Superior temporal gyrus (tissue), 1 donor: ENCODE results near the gene CENPM.

Experiments used
- DNase-seq: peaks from one replicate; pipeline ENCODE4 v3.0.0-alpha.2; 2016; ENCODE audit errors: extremely low spot score

Gene CENPM

DNA sequence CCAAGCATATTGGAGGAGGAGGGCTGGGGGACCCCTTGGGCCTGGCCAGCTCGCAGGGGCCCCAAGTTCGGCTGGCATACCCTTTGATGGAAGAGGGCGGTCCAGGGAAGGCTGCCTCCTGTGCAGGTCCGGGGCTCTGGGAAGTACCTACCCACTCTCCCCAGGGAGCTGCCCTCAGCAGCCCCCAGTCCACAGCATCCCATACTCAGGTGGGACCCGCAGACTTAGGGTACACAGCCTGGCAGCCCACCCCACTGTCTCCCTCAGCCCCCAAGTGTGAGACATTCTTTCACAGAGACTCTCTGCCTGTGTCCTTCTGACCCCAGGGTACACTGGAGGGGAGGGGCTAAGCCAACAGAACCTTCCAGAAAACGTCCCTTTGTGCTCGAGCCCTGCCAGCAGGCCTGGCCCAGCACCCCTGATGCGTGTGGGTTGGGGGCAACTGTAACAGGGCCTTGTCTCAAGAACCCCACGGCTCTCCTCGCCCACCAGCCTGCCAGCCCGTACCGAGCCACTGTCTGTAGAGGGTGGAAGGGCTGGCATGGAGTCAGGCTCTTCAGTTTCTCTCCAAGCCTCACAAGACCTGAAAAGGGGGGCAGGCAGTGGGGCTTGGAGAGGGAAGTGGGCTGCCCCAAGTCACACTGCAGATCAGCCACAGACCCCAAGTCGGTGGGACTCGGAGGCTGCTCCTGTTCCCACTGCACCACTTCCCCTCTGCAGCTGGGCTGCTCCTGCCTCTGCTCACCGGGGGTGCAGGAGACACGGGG is 13.4 kb downstream of the CENPM start:
- DNase-seq, result no peak

DNA sequence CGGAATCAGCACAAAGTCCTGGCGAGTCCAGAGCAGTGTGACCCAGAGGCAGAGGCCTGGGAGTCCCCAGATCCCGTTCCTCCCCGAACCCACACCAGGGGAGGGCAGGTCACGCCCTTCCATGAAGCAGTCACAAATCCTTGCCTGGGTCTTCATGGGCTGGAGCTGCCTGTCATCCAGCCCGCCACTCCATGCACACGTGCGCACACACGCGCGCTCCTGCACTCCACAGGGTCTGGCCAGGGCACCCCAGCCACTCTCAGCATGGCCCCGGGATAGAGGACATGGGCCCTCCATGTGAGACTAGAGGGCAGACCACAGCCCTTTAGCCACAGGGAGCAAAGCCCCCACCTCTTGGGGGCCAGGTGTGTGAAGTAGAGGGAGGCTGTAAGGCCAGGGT is 14.6 kb downstream of the CENPM start:
- no peak for DNase-seq

DNA sequence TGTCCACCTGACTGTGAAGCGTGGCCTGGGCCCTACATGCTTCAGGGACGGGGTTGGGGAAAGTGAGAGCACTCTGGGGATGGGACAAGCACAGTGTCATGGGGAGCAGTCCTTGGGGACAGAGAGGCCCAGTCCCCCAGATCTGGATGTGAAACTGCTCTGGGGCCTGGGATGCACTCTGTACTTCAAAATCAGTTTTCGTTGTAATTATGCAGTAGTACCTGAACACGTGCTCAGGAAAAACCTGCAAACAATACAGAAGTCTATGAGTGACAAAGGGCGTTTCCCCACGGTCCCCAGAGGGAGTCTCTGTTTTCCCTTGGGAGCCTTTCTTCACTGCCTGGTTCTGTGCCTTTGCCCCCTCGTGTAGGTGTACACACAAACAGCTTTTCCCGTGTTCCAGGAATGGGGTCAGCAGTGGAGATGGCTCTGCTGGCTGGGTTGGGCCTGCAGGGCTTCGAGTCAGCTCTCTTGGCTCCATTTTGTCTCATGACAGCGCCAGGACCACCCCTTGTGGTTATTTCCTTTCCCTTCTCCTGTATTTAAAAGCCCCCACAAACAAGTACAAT is 15.2 kb downstream of the CENPM start:
- DNase-seq, result no peak

DNA sequence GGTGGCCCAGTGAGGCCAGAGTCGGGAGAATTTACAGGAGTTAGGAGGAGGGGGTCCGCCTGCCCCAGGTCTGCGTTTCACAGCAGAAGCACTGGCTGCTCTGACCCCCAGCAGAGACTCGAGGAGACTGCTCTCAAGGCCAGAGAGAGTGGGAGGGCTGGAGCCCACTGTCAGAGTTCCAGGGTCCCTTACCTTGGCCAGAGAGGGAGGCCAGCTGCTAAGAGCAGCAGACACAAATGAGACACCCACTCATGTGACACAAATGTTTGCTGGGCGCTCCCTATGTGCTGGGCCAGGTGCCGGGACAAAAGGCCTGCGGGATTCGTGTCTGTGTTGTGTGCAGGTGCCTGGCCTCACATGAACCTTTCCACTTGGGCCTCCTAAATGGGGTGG is 17.5 kb downstream of the CENPM start:
- DNase-seq, result no peak

DNA sequence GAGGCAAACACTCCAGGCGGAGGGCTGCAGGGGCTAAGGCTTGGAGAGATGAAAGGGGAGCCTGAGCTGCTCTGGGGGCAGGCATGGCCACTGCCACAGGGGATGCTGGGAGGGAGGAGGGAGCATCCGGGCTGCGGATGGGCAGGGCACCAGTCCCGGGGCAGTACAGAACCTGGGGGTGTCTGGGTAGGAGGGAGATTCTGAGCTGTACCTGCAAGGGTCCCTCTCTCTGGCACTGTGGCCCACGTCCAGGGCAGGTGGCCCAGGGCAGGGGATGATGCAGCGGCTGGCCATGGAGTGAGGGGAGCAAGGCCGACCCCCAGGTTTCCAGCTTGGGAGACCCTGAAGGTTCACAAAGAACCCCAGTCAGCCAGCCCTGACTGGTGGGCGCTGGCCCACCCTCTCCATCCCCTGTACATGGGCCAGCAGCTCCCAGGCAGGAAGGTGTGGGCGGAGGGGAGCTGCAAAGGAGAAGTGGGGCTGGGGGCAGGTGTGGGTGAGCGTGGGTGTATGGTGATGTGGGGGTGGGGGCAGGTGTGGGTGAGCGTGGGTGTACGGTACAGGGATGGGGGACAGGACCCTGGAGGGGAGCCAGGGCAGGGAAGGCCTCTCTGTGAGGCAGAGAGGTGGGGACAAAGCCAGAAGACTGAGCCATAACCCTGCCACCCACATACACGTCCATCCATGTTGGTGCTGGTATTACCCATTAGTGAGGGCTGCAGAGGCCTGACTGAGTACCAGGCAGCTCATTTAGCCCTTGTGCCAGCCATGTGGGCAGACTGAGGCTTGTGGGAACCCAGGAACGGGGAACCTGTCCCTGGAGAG is 18.1 kb downstream of the CENPM start:
- no peak for DNase-seq

DNA sequence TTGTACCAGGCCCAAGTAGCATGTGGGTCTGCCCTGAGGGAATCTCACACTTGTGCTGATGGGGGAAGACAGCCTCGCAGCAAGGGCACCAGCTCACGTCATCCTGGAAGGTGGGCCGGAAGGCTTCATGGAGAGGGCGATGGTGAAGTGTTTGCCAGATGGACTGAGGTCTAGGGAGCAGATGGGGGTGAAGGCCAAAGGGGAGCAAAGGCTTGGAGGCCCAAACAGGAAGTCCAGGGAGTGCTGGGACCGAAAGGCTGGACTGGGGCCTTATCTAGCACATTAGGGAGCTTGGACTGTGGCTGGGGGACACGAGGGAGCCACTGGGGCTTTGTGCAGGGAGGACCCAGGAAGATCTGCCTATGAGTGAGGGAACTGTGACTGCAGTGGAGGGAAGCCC is 19.1 kb downstream of the CENPM start:
- no peak for DNase-seq

DNA sequence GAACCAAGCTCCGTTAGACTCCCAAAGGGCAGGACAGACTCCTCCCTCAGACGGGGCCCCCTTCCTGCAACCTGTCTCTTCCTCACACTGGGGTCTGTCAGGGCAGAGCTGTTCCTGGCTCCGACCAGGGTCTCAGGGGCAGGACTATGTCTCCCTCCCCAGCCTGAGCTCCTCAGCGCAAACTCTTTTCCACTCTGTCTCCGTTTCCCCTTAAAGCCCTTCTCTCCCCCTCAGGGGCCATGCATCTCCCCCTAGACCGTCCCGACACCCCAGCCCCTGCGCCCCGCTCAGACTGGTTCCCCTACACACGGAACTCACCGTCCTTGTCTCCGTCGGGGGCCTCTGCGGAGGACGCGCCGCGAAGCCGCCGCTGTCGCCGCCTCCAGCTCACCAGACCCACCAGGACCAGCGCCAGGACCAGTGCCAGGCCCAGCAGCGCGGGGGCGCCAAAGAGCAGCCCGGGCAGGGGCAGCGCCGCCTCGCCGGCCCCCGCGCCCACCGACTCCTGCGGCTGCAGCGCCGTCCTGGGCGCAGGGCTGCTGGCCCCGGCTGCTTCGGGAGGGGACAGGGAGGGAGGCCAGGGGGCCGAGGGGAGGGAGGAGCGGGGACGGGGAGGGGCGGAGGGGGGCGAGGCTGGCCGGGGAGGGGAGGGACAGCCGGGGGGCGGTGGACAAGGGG is 21.0 kb downstream of the CENPM start:
- no peak for DNase-seq

DNA sequence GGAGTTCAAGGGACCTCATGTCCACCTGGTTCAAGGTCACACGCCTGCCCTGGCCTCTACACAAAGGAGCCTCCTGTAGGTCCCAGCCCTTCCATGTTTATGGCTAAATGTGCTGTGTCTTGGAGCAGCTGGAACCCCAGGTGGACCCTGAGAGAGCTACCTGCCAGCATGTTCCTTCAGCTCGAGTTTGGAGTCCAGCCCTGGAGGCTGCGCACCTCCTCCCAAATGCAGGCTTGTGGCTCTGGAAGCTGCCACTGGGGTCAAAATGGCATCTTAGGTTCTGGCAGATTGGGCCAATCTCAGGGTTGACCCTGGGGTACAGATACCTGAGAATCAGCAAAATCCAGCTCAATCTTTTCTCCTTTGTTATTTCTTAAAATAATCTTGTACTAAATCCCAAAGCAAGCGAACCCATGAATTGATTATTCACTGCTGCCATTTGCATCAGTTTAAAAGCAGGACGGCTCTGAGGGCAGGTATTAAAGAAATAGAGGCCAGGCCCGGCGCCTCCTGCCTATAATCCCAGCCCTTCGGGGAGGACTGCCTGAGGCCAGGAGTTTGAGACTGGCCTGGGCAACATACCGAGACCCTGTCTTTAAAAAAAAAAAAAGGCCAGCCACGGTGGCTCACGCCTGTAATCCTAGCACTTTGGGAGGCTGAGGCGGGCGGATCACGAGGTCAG is 23.2 kb downstream of the CENPM start:
- no peak for DNase-seq

DNA sequence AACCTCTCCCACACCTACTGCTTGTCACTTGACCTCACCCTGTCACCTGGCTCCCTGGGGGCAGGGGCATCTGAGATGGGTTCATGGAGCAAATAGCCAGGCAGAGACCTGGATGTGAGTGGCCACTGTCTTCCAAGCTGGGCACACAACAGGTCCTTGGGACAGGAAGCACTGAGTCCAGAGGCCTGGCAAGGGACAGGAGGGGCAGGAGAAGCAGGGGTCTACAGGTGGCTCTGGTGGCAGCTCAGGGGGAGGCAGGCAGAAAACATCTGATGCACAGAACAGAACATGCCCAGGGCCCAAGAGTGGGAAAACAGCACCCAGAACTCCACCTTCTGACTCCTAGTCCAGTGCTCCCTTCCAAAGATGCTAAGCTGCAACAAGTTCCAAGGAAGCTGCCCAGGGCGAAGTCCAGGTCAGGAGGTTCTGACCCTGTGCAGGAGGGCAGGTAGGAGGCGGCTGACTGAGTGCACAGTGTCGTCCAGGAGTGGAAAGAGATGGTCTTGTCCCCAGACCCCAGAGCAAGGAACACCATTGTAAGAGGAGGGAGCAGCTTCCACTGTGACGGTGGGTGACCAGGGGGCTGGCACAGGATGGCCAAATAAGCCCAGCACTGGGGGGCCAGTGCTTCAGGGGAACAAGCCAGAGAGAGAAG is 23.9 kb downstream of the CENPM start:
- no peak for DNase-seq

DNA sequence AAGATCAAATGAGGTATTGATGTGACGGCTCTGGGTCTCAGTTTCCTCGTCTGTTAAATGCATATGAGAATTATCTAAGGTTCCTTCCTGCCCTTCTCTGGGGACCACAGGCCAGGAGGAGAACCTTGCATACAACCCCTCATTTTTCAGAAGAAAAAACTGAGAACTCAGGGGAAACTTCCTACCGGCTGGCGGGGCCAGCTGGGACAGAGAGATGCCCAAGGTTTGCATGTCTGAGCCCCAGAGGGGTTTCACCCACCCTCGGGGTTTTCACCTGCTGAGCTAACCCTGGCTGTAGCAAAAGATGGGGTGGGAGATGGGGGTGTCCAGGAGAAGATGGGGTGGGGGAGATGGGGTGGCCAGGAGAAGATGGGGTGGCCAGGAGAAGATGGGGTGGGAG is 24.6 kb downstream of the CENPM start:
- DNase-seq, result no peak

DNA sequence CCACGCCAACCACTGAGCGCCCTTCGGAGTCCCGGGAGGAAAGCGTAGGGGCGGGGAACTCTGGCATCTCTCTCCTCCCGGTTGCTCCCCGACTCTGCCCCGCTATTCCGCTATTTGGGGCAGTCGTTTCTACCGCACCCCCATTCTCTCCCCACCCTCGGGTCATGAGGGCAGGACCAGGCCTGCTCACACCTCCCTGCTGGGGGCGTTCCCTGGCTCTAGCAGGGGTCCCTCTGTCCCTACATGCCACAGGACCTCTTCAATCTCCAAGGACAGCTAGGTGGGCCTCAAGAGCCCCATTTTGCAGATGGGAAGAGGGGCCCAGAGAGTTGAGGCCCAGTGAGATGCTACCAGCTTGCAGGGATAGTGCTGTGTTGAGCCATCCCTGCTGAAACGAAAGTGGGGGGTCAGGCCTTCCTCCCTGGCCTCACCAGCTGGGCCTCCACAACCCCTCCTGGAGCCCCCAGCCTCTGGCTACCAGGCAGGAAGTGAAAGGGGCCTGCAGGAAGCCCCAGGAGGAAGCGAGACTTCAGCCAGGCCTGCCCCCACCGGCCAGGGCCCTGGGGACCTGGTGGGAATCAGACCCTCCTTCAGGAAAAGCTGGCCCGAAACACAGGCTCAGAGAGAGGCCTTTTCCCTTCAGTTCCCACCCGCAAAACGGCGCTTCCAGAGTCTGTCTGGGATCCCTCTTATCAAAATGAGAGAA is 26.5 kb downstream of the CENPM start:
- no peak for DNase-seq

DNA sequence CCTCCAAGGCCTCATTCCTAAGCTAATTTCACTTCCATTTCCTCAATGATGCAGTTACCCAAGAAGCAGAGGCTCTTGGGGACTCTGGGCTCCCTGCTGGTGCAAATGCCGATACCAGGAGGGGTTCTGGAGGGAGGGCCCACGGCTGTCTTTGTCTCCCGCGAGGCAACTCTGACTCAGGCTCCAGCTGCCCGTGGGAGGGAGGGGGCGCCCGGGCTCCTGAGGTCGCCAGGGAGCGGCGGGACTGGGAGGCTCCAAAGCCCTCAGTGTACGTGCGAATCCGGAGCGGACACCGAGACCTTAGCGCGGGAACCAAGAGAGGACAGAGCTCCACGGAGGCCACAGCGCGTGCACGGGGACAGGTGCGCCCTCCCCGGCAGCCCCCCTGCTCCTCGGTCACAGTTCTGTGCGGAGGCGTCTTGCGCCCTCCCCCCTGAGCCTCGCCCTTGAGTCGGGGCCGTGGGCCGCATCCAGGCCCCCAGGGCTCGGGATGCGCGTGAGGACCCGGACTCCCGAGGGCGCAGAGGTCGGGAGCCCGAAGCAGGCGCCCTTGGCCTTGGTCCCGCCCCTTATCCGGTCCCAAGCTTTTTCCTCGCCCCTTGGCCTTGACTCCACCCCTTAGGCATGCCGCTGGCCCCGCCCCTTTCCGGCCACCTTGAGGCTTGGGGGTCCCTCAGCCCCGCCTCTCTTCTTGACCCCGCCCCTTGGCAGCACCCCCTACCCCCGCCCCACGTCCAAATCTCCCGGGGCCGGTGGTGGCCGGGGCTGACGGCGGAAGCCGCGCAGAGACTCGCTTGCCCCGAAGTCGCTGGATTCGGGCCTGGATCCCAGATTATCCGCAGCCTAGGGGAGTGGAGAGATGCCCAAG is 27.4 kb downstream of the CENPM start:
- no peak for DNase-seq

DNA sequence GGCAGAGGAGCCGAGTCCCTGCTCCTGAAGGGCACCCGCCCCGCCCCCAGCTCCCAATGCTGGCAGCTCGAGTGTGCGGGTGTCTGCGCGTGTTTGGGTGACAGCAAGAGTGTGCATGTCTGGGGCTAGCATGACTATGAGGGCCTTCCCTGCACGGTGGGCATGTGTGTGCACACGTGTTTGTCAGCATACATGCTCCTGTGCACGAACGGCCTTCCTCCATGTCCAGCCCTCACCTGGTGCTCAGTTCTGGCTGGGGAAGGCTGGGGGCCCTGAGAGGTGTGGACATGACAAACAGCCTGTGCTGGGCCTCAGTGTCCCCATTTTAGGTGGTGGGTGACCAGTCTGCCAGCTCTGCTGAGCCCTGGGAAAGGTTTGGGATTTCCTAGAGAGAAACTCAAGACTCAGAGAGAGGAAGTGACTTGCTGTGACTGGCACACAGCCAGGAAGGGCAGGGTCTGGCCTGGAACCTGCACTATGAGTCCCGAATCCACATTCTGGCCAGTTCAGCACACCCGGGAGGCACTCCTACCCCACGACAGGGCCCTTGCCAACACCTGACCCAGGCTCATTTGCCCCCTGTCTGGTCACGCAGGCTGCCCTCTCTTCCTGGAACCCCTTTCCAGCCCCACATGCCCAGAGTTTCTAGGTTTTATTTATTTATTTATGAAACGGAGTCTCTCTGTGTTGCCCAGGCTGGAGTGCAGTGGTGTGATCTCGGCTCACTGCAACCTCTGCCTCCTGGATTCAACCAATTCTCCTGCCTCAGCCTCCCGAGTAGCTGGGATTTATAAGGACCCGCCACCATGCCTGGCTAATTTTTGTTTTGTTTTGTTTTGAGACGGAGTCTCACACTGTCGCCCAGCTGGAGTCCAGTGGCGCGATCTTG is 28.8 kb downstream of the CENPM start:
- no peak for DNase-seq

DNA sequence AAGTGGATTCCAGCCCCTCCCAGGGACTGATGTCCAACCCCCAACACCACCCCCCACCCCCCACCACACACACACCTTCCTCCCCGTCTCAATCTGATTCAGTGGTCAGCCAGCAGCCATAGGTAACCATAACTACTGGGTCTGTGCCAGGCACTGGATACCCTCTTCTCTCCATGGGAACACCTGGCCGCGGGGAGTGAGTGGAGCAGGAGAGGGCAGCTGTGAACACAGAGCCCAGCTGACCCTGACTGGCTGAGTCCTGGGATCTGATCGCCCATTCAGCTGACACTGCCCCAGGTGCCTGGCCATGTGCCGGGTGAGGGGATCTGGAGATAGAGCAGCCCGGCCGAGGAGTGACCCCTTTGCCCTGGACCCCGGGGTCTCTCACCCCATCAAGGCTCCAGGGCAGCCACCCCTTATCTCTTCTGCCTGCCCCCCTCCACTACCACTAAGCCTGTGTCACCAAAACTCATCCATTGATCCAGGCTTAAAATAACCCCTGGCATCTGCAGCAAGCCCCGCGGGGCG is 29.5 kb downstream of the CENPM start:
- no peak for DNase-seq

DNA sequence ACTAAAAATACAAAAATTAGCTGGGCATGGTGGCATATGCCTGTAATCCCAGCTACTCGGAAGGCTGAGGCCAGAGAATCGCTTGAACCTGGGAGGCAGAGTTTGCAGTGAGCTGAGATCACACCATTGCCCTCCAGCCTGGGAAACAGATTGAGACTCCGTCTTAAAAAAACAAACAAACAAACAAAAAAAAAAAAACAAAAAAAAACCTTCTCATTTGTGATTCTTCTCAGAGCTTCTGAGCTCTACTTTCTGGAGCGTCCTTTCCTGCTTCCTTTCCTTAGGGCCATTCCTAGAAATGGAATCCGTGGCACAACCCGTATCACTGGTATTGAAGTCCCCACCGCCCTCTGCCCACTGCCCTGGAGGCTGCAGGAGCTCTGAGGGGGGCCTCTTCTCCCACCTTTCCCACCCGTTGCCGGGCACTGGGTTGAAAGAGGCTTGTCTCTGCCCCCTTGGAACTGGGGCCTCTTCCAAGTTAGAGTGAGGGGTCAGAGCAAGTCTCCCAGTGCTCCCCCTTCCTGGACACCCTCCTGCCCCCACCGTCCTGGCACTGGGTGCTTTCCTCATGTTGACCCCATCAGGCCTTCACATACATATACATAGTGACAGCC is 30.1 kb downstream of the CENPM start:
- no peak for DNase-seq

DNA sequence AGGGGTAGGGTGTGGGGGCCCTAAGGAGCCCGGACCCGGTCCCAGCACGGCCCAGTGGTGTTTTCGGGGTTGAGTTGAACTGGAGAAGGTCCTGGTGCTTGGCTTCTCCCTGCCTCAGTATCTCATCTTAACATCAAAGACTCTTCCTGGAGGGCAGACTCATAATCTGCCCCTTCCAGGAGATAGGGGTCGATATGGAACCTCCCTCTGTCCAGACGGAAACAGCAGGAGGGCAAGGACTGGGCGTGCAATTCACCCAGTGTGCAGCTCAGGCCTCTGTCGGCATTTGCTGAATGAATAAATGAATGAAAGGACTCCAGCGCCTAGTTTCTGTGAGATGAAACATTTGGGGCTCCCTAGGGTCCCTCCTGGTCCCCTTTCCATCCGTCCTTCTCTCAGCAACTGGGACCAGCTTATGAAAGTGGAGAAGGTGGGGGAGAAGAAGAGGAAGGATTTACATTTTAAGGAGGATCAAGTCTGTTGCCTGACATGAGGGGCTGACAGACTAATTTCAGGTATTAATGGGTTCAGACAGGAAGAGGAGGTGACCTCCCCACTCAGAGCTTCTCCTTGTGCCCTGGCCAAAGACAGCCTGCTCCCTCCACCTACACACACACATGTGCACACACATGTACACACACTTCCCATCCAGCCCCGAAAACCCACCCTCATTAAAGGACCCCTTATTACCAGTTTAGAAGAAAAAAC is 31.0 kb downstream of the CENPM start:
- no peak for DNase-seq
